Fibroblast of villous mesenchyme (primary cell): ENCODE measurements around the gene MAP4K3. TPM values are rescaled to one million over a fixed set of nuclear protein-coding genes. Genes with fewer than 3 reads are reported as not detected.
A peak's percentile ranks its signal among the peaks of the same experiment; 100 is the strongest.
"Not testable (repeated sequence)": the region's sequence is repeated elsewhere in the genome, so short reads cannot be mapped to it uniquely, and the experiment has no call there.

Experiments used
- DNase-seq: peaks from one replicate; pipeline ENCODE4 v3.0.0-alpha.2; 2010; ENCODE audit warnings: low read depth
- H3K4me3 ChIP-seq: 2 replicates; pipeline ENCODE4 v1.5.1; 2011; ENCODE audit warnings: low read depth, mild to moderate bottlenecking, low read length
- total RNA-seq: library from RNA; depleted of rRNA; stranded (reverse); fragments of >200 nt; gene quantifications from 2 replicates; pipeline ENCODE4 v1.2.3, GENCODE V29; 2012
- TF ChIP-seq, protein P1 (sequence below): IDR thresholded peaks from 2 replicates; pipeline ENCODE4 v1.5.1; 2012; ENCODE audit warnings: low read depth, mild to moderate bottlenecking, low read length; ENCODE audit not compliant: insufficient read depth

Gene MAP4K3
- total RNA-seq, 1 donor, result 97.2 TPM

DNA sequence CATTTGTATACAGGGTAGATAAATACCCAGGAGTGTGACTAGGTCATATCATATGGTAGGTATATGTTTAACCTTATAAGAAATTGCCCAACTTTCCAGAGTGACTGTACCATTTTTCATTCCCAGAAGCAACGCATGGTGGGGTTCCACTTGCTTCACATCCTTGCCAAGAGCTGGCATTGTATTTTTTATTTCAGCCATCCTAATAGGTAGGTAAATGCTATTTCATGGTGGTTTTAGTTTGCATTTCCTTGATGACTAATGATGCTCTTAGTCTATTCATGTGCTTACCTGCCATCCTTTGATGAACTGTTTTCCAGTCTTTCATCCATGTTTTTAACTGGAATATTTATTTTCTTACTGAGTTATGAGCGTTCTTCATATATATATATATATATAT is 51.9 kb downstream of the MAP4K3 start:
- TF ChIP-seq, protein P1, sequence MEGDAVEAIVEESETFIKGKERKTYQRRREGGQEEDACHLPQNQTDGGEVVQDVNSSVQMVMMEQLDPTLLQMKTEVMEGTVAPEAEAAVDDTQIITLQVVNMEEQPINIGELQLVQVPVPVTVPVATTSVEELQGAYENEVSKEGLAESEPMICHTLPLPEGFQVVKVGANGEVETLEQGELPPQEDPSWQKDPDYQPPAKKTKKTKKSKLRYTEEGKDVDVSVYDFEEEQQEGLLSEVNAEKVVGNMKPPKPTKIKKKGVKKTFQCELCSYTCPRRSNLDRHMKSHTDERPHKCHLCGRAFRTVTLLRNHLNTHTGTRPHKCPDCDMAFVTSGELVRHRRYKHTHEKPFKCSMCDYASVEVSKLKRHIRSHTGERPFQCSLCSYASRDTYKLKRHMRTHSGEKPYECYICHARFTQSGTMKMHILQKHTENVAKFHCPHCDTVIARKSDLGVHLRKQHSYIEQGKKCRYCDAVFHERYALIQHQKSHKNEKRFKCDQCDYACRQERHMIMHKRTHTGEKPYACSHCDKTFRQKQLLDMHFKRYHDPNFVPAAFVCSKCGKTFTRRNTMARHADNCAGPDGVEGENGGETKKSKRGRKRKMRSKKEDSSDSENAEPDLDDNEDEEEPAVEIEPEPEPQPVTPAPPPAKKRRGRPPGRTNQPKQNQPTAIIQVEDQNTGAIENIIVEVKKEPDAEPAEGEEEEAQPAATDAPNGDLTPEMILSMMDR, result no peak
- DNase-seq, result no peak
- no peak overlapping the region for H3K4me3 ChIP-seq

DNA sequence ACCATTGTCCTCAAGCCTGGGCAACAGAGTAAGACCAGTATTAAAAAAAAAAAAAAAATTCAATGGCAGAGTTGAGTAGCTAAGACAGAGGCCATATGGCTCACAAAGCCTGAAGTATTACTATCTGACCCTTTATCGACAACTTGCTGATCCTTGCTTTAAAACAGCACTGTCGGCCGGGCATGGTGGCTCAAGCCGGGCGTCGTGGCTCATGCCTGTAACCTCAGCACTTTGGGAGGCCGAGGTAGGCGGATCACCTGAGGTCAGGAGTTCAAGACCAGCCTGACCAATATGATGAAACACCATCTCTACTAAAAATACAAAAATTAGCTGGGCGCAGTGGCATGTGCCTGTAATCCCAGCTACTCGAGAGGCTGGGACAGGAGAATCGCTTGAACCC is 53.0 kb downstream of the MAP4K3 start:
- H3K4me3 ChIP-seq, DNase-seq: not testable (repeated sequence)

DNA sequence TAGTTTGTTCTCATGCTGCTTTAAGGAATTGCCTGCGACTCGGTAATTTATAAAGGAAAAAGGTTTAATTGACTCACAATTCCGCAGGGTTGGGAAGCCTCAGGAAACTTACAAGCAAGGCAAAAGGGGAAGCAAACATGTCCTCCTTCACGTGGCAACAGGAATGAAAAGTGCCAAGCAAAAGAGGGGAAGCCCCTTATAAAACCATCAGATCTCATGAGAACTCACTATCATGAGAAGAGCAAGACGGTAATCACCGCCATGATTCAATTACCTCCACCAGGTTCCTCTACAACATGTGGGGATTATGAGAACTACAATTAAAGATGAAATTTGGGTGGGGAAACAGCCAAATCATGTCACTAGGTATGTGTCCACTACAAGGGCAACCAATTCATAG is 53.9 kb downstream of the MAP4K3 start:
- TF ChIP-seq, protein P1, result no peak
- no peak for DNase-seq

DNA sequence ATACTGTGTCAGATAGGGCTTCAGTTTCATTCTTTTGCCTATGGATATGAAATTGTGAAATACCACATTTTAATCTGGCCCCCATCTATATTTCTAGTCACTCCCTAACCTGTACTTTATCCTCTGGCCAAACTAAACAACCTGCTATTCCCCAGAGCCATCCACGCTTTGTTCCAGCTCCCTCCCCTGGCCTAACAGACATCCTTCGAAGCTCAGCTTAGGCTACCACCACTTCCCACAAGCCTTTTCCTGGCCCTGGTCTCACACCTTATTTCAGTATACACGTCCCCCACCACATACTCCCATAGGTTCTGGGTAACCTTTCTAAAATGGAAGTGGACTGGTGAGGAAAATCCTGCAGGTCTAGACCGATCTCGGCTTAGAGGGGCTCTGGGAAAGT is 55.4 kb downstream of the MAP4K3 start:
- TF ChIP-seq, protein P1, result no peak
- no peak for DNase-seq

More for the DNA sequence above, 53.9 kb downstream of the MAP4K3 start:
- H3K4me3 ChIP-seq, result no peak overlapping the region

DNA sequence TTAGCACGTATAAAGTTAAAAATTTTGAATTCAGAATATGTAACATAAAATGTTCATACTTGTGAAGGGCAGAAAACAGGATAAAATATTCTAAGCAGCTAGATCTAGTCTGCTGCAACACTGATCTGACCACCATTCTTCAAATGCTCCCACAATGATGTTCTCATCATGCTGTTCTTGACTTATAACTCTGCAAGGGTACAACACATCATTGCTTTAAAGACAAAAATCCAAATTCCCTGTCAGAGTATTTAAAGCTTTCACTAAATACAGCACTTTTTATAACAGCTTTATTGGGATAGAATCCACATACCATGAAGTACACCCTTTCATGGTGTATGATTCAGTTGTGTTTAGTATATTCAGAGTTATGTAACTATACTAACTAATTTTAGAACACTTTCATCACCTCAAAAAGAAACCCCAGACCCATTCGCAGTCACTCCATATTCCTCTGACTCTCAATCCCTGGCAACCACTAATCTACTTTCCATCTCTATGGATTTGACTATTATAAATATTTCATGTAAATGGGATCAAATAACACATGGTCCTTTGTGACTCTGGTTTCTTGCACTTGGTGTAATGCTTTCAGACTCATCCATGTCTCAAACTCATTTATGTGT is 56.4 kb downstream of the MAP4K3 start:
- TF ChIP-seq, protein P1, result no peak
- no peak overlapping the region for H3K4me3 ChIP-seq
- peak; percentile 68 for DNase-seq

More for the DNA sequence above, 55.4 kb downstream of the MAP4K3 start:
- no peak overlapping the region for H3K4me3 ChIP-seq

DNA sequence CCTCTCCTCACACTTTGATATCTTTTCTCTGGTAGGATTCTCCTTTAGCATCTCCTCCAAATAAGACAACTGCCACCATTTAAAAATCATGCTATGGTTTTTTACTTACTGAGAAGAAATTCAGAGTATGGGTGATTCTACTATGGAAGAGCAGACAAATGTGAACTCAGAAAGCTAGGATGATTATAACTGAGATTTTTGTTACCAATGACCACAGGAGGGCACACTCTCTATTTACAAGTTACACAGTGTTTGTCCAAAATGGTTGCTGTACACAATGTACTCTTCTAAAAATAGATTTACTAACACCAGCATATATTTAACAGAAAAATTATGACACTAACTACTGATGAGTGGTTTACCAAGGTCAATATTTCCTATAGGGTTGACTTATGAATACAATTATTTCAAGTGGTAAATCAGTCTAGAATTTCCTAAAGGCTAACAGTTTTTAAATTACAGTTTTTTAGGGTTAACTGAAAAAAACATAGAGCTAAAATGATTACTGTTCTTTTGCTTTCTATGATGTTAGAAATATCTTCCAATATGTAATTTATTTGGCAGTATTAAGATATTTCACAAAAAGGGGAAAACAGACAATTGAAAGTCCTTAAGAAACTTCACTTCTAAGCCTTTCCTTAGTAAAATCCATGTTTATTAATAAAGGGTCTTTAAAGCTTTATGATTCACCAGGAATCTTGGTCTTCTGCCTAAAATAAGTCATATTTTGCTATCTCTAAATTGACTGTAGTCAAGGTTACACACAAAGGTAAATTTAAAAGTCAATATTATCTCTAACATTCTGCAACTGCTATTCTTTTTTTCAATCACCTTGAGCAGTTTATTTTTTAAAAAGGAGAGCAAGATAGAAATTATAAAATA is 57.2 kb downstream of the MAP4K3 start:
- TF ChIP-seq, protein P1, result peak; percentile 54
- DNase-seq, result peak; percentile 82
- no peak overlapping the region for H3K4me3 ChIP-seq

DNA sequence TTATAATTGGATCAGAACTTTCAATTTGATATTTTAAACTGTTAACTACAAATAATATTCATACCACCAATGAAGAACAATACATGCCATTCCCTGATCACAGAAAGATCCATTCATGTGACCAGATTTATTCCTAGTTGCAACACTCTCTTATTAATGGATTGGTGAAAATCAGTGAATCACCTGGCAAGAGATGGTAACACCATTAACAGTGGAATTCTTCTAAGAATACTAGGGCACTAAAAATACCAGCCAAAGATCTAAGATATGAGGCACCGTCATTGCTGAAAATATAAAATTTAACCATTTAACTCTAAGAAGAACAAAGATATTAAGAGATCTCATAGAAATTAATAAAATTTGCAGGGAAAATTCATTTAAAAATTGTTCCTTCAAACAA is 58.1 kb downstream of the MAP4K3 start:
- no peak for DNase-seq
- TF ChIP-seq, protein P1, result no peak
- no peak overlapping the region for H3K4me3 ChIP-seq
